Activated CD4-positive, alpha-beta memory T cell treated with anti-CD3 and anti-CD28 coated beads, Interleukin-2, amount 10 ng/mL, durations not matched to agents 7 days and 5 days (primary cell): ENCODE results near the gene PPIC. TPM values are rescaled to one million over a fixed set of nuclear protein-coding genes. Genes with fewer than 3 reads are reported as not detected.
"Not testable (repeated sequence)": the region's sequence is repeated elsewhere in the genome, so short reads cannot be mapped to it uniquely, and the experiment has no call there.

ENCODE experiments used
- CTCF ChIA-PET: fragments of 350-600 bp; sonication (Branson Sonifier 250); formaldehyde crosslinking; loops from one replicate; lab custom pipeline; 2021; ENCODE audit warnings: antibody characterized with exemption, inconsistent platforms; lab: Charles Lee
- POLR2A ChIA-PET: fragments of 350-600 bp; sonication (Branson Sonifier 250); formaldehyde crosslinking; loops from one replicate; lab custom pipeline; 2021; ENCODE audit warnings: antibody characterized with exemption; lab: Charles Lee
- DNase-seq: peaks from one replicate; pipeline ENCODE4 v3.0.0-alpha.2; 2020
- H3K27ac Mint-ChIP-seq: one replicate; pipeline ENCODE4 v1.8.0; 2021; ENCODE audit warnings: mild to moderate bottlenecking, mixed read lengths
- H3K27me3 Mint-ChIP-seq: one replicate; pipeline ENCODE4 v1.8.0; 2021; ENCODE audit warnings: mixed read lengths
- H3K36me3 Mint-ChIP-seq: one replicate; pipeline ENCODE4 v1.8.0; 2021; ENCODE audit warnings: low read depth, mixed read lengths
- H3K4me1 Mint-ChIP-seq: one replicate; pipeline ENCODE4 v1.8.0; 2021; ENCODE audit warnings: mixed read lengths
- H3K4me3 Mint-ChIP-seq: one replicate; pipeline ENCODE4 v1.8.0; 2021; ENCODE audit warnings: mild to moderate bottlenecking, mixed read lengths
- H3K9me3 Mint-ChIP-seq: one replicate; pipeline ENCODE4 v1.8.0; 2021; ENCODE audit warnings: mixed read lengths
- total RNA-seq, 2 experiments: library from RNA; stranded (reverse); gene quantifications; one replicate each; pipeline ENCODE4 v1.2.3, GENCODE V29; 2021

The PPIC gene
- total RNA-seq, 2 experiments from 2014 or later: not detected

DNA sequence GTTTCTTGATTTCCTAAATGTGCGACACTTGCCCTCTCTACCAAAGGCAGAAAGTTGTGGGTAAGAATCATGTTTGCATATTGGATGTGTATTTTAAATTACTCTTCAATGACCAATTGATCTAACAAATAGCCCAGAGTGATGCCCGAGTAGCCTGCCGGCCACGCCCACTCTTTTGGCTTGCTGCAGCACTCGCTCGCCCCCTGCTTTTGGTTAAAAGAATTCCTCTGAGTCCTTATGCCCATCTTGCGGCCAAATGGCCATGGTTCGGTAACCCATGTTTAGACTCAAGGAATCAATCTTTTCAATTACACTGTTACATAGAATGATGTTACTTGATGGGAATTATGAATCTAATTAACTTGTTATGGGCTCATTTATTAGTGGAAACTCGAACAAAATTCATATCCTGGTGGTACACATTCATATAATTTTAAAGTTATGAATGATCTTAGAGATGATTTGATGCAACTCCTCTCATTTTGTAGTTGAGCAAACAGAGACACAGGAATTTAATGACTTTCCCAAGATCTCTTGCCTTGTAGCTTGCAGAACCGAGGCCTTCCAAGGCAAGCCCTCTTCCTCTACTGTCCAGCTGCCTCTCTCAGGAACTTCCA lies 36.5 kb downstream of the PPIC start:
- Mint-ChIP-seq H3K27ac (no peak overlapping the region), H3K27me3 (no peaks in the 10 kb centered on the region)
- POLR2A ChIA-PET: no interaction called here

DNA sequence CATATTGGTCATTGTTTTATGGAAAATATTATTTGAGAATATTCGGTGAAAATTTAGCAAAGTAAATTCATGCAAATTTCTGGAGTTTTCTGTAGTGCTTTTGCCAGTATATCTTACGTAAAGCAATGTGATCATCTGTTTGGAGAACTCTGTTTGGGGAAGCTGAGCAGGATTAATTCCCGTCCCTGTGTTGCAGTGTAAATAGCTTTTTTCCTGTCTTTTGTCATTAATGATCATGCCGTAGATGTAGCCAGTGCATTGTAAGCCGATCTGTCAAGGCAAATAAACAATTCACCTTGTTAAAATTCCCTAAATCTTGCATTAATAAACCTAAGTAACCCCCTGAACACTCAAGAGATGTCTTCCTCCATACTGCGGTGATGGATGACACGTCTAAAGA lies 39.2 kb downstream of the PPIC start:
- DNase-seq: no peak
- CTCF ChIA-PET: no interaction called here
- no peaks in the 10 kb centered on the region for H3K27me3 Mint-ChIP-seq
- no peak overlapping the region for H3K27ac Mint-ChIP-seq
- no peaks in the 10 kb centered on the region for H3K36me3 Mint-ChIP-seq
- no peaks in the 10 kb centered on the region for H3K4me1 Mint-ChIP-seq
- POLR2A ChIA-PET: no interaction called here
- no peak overlapping the region for H3K4me3 Mint-ChIP-seq
- no peaks in the 10 kb centered on the region for H3K9me3 Mint-ChIP-seq

More for the DNA sequence above, 36.5 kb downstream of the PPIC start:
- no peaks in the 10 kb centered on the region for H3K36me3 Mint-ChIP-seq
- DNase-seq: peak; percentile 41
- no peak overlapping the region for H3K4me3 Mint-ChIP-seq
- no peaks in the 10 kb centered on the region for H3K9me3 Mint-ChIP-seq
- no peaks in the 10 kb centered on the region for H3K4me1 Mint-ChIP-seq
- CTCF ChIA-PET: interaction anchor here (1.3 kb wide), 1 partner anchor 296 kb away, joined by 5 read pairs; no protein-coding TSS in a partner anchor

DNA sequence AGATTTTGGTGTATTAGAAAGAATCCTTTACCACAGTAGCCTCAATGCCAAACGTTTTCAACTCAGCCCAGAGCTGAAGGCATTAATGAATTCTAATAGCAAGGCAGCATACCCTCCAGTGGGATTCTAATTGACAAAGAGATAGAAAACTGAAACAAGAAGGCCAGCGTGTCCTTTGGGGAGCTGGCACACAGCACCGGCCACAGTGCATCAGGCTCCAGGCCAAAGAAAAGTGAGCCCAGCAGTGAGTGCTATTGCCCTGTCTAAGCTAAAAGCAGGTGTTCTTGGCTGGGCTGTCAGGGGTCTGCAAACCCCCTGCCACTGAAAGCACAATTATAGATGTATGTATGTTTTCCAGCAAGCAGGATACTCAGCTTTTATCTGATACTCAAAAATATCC lies 40.4 kb downstream of the PPIC start:
- no peak overlapping the region for H3K4me3 Mint-ChIP-seq
- no peaks in the 10 kb centered on the region for H3K36me3 Mint-ChIP-seq
- ChIA-PET POLR2A (no interaction called here), CTCF (no interaction called here)
- no peaks in the 10 kb centered on the region for H3K9me3 Mint-ChIP-seq
- no peak overlapping the region for H3K27ac Mint-ChIP-seq
- H3K4me1 Mint-ChIP-seq: no peaks in the 10 kb centered on the region
- DNase-seq: no peak
- no peaks in the 10 kb centered on the region for H3K27me3 Mint-ChIP-seq

DNA sequence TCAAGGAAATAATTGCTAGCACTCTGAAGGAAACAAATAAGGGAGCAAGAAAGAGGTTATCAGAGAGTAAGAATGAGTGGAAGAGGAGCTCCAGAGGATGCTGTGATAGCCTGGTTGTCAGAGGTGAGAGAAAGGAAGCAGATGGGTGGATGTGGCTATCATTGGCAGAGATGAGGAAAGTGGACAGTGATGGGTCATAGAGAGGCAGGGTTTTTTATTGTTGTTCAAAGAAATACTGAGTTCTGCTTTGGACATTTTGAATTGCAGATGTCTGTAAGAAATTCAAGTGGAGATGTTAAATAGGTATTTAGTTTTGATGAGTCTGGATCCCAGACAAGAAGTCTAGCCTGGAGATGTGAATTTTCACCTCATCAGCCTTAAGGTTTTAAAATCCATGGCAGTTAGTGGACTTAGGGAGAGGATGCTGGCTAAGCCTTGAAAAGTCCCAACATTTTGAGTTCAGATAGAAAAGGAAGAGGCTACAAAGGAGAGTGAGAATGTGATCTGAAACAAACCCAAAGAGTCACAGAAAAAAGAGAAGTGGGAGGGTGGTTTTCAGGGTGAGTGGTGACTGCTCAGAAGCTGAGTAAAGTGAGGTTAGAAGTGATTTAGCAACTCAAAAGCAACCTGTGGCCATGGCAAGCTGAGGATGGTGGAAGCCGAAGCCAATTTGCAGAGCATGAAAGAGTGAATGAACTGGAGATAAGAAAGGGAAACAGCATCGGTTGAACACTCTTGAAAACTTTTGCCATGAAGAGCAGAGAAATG lies 50.4 kb downstream of the PPIC start:
- no peak overlapping the region for H3K27ac Mint-ChIP-seq
- H3K4me1 Mint-ChIP-seq: no peaks in the 10 kb centered on the region
- CTCF ChIA-PET: no interaction called here
- no peaks in the 10 kb centered on the region for H3K36me3 Mint-ChIP-seq
- no peak for DNase-seq
- H3K4me3 Mint-ChIP-seq: no peak overlapping the region
- no peaks in the 10 kb centered on the region for H3K9me3 Mint-ChIP-seq
- H3K27me3 Mint-ChIP-seq: peaks cover 2% of the 10 kb centered on the region
- POLR2A ChIA-PET: no interaction called here

DNA sequence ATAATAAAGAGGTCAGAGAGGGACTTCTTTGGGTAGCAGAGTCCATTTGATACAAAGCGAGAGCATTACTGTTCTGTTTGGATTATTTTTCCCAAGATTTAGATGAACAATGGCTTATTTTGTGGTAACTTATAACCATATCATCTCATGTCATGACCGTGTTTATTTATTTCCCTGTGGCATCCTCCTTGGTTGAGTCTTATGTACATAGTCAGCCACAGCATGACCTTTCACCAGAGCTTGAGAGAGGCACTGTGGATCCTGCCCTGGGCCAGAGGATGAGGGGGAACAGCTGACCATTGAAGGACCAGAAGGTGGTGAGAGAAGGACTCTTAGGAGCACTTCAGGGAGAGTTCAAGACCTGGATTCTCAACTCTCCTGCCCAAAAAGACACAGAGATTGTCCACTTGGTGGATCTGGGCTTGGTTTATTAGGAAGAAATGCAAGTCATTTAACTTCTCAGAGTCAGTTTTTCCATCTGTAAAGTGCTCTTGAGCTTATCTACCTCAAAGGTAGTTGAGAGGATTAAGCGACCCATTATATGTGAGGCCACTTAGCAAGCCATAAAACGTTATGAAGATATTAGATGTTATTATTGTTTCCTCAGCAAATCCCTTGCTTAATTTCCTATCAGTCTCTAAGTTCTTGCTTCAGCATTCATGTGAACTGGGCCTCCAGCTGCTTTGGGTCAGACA lies 51.4 kb downstream of the PPIC start:
- Mint-ChIP-seq H3K36me3 (no peaks in the 10 kb centered on the region), H3K4me3 (no peak overlapping the region), H3K4me1 (no peaks in the 10 kb centered on the region), H3K27ac (no peak overlapping the region), H3K9me3 (no peaks in the 10 kb centered on the region), H3K27me3 (peaks cover 2% of the 10 kb centered on the region)
- no peak for DNase-seq
- ChIA-PET POLR2A (no interaction called here), CTCF (no interaction called here)

DNA sequence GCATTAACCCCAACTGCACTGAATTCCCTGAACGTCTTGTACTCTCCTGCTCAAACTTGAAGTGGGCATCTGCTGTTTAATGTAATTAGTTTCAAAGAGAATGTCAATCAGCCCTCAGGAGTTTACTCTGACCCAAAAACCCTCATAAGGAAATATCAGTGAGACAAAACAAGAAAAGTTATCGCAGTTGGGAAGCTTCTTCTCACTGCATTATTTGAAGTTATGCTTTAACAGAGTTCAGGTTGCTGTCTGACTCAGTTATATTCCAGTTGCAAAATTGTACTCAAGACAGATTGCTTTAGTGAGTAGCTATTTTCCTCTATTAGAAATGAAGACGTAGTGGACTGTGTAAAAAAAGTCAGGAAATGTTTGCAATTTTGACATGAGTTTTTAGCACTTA lies 52.1 kb downstream of the PPIC start:
- no peaks in the 10 kb centered on the region for H3K36me3 Mint-ChIP-seq
- POLR2A ChIA-PET: no interaction called here
- peaks cover 2% of the 10 kb centered on the region for H3K27me3 Mint-ChIP-seq
- no peaks in the 10 kb centered on the region for H3K9me3 Mint-ChIP-seq
- no peaks in the 10 kb centered on the region for H3K4me1 Mint-ChIP-seq
- no peak for DNase-seq
- H3K4me3 Mint-ChIP-seq: no peak overlapping the region
- no peak overlapping the region for H3K27ac Mint-ChIP-seq
- CTCF ChIA-PET: no interaction called here

DNA sequence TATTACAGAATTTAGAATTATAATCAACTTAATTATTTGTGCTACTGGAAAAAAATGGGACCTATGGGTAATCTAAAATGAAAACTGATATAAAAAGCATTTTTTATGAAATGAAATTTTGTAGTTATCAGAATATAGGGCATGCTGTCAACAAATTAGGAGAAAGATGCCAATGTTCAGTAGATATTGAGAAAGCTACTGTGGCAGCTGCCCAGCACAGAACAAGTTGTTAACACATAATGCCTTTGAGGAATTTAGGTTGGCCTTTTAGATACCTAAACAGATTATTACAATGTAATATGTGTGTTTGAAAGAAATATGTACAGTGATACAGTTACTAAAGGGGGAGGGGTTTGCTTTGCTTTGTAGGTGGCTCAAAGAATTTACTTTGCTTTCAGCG lies 54.1 kb downstream of the PPIC start:
- no peak for DNase-seq
- Mint-ChIP-seq H3K4me1 (no peaks in the 10 kb centered on the region), H3K27me3 (peaks cover 2% of the 10 kb centered on the region), H3K4me3 (no peak overlapping the region), H3K27ac (no peak overlapping the region), H3K36me3 (no peaks in the 10 kb centered on the region), H3K9me3 (no peaks in the 10 kb centered on the region)
- ChIA-PET CTCF (no interaction called here), POLR2A (no interaction called here)

DNA sequence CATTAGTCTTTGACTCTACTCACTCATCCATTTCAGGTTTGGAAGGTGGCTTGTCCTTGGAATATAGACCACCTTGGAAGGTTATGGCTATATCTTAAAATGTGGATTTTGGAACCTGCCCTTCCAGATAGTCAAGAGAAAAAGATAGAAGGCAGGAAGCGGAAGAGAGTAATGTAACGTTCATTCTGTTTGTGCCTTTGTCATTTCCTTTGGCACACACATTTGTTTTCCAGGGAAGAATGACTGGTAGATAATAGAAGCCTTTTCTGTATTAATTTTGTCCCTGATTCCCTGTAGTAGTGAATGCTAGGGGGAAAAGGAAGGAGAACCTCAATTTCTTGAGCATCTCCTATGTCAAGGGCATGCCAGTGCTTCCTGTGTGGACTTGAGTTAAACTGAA lies 54.7 kb downstream of the PPIC start:
- H3K4me1 Mint-ChIP-seq: no peaks in the 10 kb centered on the region

DNA sequence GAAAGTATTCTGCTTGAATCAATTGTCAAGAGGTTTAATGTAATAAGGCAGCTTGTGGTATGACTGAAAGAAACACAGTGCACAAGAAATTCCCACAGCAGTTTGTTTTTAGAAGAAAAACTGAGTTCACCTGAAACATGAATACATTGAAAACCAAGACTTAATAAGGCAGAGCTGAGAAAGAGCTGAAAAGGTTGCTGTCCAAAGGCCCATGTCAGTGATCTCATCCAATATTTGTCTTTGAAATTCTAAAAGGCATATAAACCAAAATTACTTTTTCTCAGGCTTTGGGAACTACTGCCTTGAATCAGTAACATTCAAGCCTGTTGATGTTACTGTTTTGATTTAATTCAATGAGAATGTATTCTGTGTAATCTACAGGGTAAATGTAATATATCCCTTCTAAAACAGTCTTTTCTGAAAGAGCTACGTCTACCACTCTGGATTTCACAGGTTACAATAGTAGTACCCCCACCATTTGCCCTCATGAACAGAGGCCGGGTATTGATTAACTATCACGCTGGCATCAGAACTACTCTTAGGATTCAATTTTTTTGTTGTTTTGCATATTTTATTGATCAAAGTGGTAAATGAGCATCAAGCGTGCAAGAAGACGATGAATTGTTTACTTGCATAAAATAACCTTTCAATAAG lies 57.8 kb downstream of the PPIC start:
- H3K27ac Mint-ChIP-seq: no peak overlapping the region
- no peak for DNase-seq
- POLR2A ChIA-PET: no interaction called here
- H3K4me3 Mint-ChIP-seq: no peak overlapping the region
- CTCF ChIA-PET: no interaction called here
- peaks cover 2% of the 10 kb centered on the region for H3K27me3 Mint-ChIP-seq
- H3K36me3 Mint-ChIP-seq: no peaks in the 10 kb centered on the region
- no peaks in the 10 kb centered on the region for H3K4me1 Mint-ChIP-seq
- H3K9me3 Mint-ChIP-seq: no peaks in the 10 kb centered on the region

More for the DNA sequence above, 54.7 kb downstream of the PPIC start:
- peaks cover 2% of the 10 kb centered on the region for H3K27me3 Mint-ChIP-seq
- H3K27ac Mint-ChIP-seq: no peak overlapping the region
- H3K9me3 Mint-ChIP-seq: no peaks in the 10 kb centered on the region
- DNase-seq: no peak
- POLR2A ChIA-PET: no interaction called here
- H3K4me3 Mint-ChIP-seq: no peak overlapping the region
- no peaks in the 10 kb centered on the region for H3K36me3 Mint-ChIP-seq
- CTCF ChIA-PET: no interaction called here

DNA sequence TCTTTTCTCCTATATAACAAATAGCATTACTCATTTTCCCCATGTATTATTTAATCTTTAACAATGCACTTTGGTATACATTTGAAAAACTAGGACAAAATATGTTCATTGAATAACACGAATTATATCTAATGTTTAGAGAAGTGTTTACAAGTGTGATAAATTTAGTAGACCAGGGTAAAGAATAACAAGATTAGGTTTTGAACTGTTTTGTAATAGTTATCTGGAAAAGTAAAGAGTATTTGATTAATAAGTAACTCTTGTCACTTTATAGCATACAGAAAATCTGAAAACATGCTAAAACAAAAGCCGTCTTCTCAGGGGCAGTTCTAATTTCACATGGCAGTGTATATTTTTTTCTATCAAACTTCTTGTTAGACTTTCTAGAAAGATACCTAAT lies 58.5 kb downstream of the PPIC start:
- Mint-ChIP-seq H3K4me1 (no peaks in the 10 kb centered on the region), H3K36me3 (no peaks in the 10 kb centered on the region), H3K4me3 (no peak overlapping the region), H3K27ac (no peak overlapping the region), H3K9me3 (no peaks in the 10 kb centered on the region), H3K27me3 (peaks cover 2% of the 10 kb centered on the region)
- no peak for DNase-seq
- ChIA-PET POLR2A (no interaction called here), CTCF (no interaction called here)

DNA sequence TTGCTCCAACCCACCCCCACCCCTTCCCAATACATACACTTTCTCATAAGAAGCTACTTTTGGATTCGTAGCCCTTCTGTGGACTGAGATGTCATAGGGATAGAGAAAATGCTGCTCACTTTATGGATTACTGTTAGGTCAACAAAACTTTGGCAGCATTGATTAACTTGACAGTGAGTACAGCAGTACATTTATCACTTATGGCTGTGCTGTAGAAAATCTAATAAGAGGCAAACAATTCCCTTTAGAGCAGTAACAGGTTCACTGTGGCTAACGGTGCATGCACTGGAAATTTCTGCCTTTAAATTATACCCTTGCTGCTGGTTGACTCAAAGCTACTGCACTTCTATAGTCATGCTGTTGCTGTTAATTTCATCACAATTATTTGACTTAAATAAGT lies 59.2 kb downstream of the PPIC start:
- POLR2A ChIA-PET: no interaction called here

DNA sequence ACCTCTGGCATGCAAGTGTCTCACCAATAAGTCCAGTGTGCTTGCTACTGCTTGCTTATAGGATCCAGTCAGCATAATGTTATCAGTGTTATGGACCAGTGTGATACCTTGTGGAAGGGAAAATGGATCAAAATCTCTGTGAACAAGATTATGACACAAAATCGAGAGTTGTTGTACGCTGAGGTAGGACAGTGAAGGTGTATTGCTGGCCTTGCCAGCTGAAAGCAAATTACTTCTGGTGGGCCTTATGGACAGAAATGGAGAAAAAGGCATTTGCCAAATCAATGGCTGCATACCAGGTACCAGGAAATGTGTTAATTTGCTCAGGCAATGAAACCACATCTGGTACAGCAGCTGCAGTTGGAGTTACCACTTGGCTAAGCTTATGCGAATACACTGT lies 62.3 kb downstream of the PPIC start:
- H3K27me3 Mint-ChIP-seq: not testable (repeated sequence)

More for the DNA sequence above, 59.2 kb downstream of the PPIC start:
- Mint-ChIP-seq H3K27ac (no peak overlapping the region), H3K4me3 (no peak overlapping the region), H3K9me3 (no peaks in the 10 kb centered on the region), H3K4me1 (no peaks in the 10 kb centered on the region), H3K36me3 (no peaks in the 10 kb centered on the region), H3K27me3 (peaks cover 2% of the 10 kb centered on the region)
- CTCF ChIA-PET: no interaction called here
- no peak for DNase-seq

DNA sequence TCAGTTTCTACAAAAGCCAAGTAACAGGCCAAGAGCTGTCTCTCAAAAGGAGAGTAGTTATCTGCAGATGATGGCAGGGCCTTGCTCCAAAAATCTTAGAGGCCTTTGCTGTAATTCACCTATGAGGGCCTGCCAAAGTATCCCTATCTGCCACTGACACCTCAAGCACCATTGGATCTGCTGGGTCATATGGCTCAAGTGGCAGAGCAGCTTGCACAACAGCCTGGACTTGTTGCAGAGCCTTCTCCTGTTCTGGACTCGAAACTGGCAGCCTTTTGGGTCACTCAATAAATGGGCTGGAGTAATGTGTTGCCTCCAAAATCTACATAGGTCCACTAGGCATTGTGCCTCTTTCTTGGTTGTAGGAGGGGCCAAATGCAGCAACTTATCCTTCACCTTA lies 62.8 kb downstream of the PPIC start:
- H3K27ac Mint-ChIP-seq: not testable (repeated sequence)

More for the DNA sequence above, 62.3 kb downstream of the PPIC start:
- DNase-seq, H3K27ac Mint-ChIP-seq, H3K36me3 Mint-ChIP-seq, POLR2A ChIA-PET, H3K4me1 Mint-ChIP-seq, CTCF ChIA-PET, H3K9me3 Mint-ChIP-seq, H3K4me3 Mint-ChIP-seq: not testable (repeated sequence)

More for the DNA sequence above, 62.8 kb downstream of the PPIC start:
- POLR2A ChIA-PET, H3K36me3 Mint-ChIP-seq, H3K9me3 Mint-ChIP-seq, H3K4me3 Mint-ChIP-seq, CTCF ChIA-PET, H3K27me3 Mint-ChIP-seq, DNase-seq, H3K4me1 Mint-ChIP-seq: not testable (repeated sequence)
